Activated CD4-positive, alpha-beta T cell treated with anti-CD3 and anti-CD28 coated beads, Interleukin-2, amount 10 ng/mL, durations not matched to agents 24 days and 14 days (primary cell): ENCODE measurements around the gene CALU. TPM values are rescaled to one million over a fixed set of nuclear protein-coding genes. Genes with fewer than 3 reads are reported as not detected.
A peak's percentile ranks its signal among the peaks of the same experiment; 100 is the strongest.

ENCODE experiments used
- DNase-seq: peaks from one replicate; pipeline ENCODE4 v3.0.0; 2022
- H3K27ac Mint-ChIP-seq: one replicate; pipeline ENCODE4 v1.8.0; 2022; ENCODE audit warnings: mild to moderate bottlenecking, mixed read lengths
- H3K27me3 Mint-ChIP-seq: one replicate; pipeline ENCODE4 v1.8.0; 2022; ENCODE audit warnings: mixed read lengths
- H3K36me3 Mint-ChIP-seq: one replicate; pipeline ENCODE4 v1.8.0; 2022; ENCODE audit warnings: low read depth, mild to moderate bottlenecking, mixed read lengths
- H3K4me1 Mint-ChIP-seq: one replicate; pipeline ENCODE4 v1.8.0; 2021; ENCODE audit warnings: mixed read lengths
- H3K4me3 Mint-ChIP-seq: one replicate; pipeline ENCODE4 v1.8.0; 2022; ENCODE audit warnings: mild to moderate bottlenecking, moderate library complexity, mixed read lengths
- H3K9me3 Mint-ChIP-seq: one replicate; pipeline ENCODE4 v1.8.0; 2021; ENCODE audit warnings: mixed read lengths
- intact Hi-C: fragments of 100-400 bp; cut with micrococcal nuclease; formaldehyde crosslinking; loops from one replicate; pipeline ENCODE4 v1.15.1; 2023
- total RNA-seq: library from RNA; stranded (reverse); gene quantifications from 2 replicates; pipeline ENCODE4 v1.2.3, GENCODE V29; 2022

Gene CALU
- total RNA-seq, 1 donor from 2014 or later = 56.2 TPM

- Mint-ChIP-seq H3K4me1 (peaks cover 23% of the 10 kb centered on the region), H3K4me3 (no peak overlapping the region), H3K9me3 (no peaks in the 10 kb centered on the region), H3K27ac (no peak overlapping the region), H3K27me3 (no peaks in the 10 kb centered on the region), H3K36me3 (peaks cover 32% of the 10 kb centered on the region)
- DNase-seq = no peak
- intact Hi-C loops = no loop called here
Observed at GRCh38 chr7:128745706-128746105, 6.5 kb downstream of the CALU start.

GRCh38 chr7:128747327-128748079, 8.3 kb downstream of the CALU start:
- intact Hi-C loops = no loop called here
- H3K4me3 Mint-ChIP-seq = no peak overlapping the region

GRCh38 chr7:128752251-128752650, 13.1 kb downstream of the CALU start:
- H3K27ac Mint-ChIP-seq = no peak overlapping the region
- peaks cover 8% of the 10 kb centered on the region for H3K4me1 Mint-ChIP-seq
- H3K9me3 Mint-ChIP-seq = no peaks in the 10 kb centered on the region
- H3K4me3 Mint-ChIP-seq = no peak overlapping the region
- DNase-seq = no peak
- H3K27me3 Mint-ChIP-seq = no peaks in the 10 kb centered on the region
- intact Hi-C loops = no loop called here
- H3K36me3 Mint-ChIP-seq = peaks cover 53% of the 10 kb centered on the region

More at GRCh38 chr7:128747327-128748079, 8.3 kb downstream of the CALU start:
- H3K27ac Mint-ChIP-seq = no peak overlapping the region
- no peaks in the 10 kb centered on the region for H3K27me3 Mint-ChIP-seq
- DNase-seq = no peak
- H3K4me1 Mint-ChIP-seq = peaks cover 11% of the 10 kb centered on the region
- H3K36me3 Mint-ChIP-seq = peaks cover 34% of the 10 kb centered on the region
- H3K9me3 Mint-ChIP-seq = no peaks in the 10 kb centered on the region

DNA sequence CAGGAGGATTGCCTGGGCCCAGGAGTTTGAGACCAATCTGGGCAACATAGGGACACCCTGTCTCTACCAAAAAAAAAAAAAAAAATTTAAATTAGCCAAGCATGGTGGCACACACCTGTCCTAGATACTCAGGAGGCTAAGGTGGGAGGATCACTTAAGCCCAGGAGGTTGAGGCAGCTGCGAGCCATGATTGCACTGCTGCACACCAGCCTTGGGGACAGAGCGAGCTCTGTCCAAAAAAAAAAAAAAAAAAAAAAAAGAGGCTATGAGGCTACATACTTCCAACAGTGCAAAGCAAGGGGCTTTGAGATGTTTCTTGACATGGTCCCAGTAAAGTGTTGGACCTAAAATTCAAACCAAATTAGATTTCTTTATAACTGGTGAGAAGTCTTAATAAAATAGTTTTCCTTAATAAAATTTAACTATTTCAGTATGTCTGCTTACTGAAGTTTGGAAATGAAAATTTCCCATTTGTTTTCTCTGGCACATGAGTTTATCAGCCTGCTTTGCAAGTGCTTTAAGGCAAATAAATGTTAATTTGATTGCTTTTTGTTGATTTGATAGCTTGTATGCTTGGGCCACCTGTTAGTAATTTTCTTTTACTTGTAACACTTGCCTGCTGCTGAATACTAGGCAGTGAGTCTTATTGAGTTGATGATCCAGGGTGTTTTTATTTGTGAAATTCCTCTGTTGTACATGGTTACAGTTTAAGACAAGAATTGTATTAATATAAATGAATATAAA, 16.1 kb downstream of the CALU start:
- intact Hi-C loops = no loop called here
- peaks cover 9% of the 10 kb centered on the region for H3K4me1 Mint-ChIP-seq
- H3K9me3 Mint-ChIP-seq = no peaks in the 10 kb centered on the region
- H3K4me3 Mint-ChIP-seq = no peak overlapping the region
- H3K27ac Mint-ChIP-seq = no peak overlapping the region
- no peak for DNase-seq
- peaks cover 50% of the 10 kb centered on the region for H3K36me3 Mint-ChIP-seq
- H3K27me3 Mint-ChIP-seq = no peaks in the 10 kb centered on the region

DNA sequence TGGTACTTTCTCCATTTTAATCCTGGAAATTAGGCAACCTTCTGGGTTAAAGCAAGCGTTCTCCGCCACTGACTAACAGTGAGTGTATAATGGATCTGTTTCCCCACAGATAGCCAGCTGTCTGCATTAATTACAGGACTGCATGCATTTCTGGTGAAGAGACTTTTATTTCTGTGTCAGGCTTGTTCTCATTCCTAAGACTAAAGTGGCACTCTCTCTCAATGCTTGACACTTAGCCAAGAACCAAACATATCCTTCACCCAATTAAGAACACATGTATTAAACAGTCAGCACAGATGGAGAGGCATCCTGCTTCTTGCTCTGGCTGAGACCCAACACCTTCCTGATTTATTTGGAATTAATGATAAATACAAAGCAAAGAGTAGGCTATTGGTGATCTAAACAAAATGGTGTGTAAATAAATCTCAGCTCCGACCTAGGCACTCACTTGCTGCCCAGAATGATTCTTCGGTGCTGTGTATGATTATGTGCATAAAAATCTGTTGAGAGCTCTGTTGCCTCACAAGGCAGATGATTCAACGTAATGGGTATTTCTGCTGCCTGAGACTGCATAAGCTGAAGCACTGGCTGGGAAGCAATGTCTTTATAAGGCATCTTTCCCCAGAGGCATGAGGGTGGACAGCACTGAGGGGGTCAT, 16.8 kb downstream of the CALU start:
- Mint-ChIP-seq H3K27ac (no peak overlapping the region), H3K4me1 (peaks cover 9% of the 10 kb centered on the region), H3K9me3 (no peaks in the 10 kb centered on the region), H3K4me3 (no peak overlapping the region), H3K27me3 (no peaks in the 10 kb centered on the region), H3K36me3 (peaks cover 49% of the 10 kb centered on the region)
- intact Hi-C loops = no loop called here
- DNase-seq = no peak

DNA sequence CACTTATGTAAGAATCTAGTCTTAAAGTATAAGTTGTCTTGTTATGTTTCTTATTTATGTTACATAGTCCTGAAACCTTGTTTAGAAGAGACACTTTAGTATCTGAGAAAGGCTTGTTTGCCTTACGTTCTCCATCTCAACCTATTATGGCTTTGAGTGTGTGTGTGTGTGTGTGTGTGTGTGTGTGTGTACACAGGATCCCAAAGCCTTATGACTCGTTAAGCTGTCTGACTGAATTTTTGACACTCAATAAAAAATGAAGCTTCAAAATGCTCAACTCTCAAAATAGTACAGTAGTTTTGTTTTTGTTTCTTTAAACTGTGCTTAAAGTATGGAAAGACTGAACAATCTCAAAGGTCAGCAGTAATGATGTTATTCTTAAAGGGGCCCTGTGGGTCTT, 18.0 kb downstream of the CALU start:
- no peak overlapping the region for H3K4me3 Mint-ChIP-seq
- H3K36me3 Mint-ChIP-seq = peaks cover 52% of the 10 kb centered on the region
- no peak overlapping the region for H3K27ac Mint-ChIP-seq
- H3K4me1 Mint-ChIP-seq = peaks cover 9% of the 10 kb centered on the region
- intact Hi-C loops = no loop called here
- H3K9me3 Mint-ChIP-seq = no peaks in the 10 kb centered on the region
- H3K27me3 Mint-ChIP-seq = no peaks in the 10 kb centered on the region
- no peak for DNase-seq

DNA sequence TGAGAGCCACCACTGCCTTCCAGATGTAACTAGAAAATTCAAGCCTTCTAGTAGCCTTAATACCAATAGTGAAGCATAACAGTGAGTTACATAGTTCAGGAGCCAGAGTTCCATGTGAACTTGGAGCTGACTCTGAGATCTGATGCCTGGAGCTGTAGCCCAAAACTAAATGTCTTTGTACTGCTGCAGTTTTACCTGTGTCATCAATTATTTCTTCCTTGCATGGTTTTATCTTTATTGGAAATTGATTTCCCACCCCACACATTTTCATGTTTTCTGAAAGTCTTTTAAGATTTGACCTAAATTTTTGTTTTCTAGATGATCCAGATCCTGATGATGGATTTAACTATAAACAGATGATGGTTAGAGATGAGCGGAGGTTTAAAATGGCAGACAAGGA, 19.4 kb downstream of the CALU start:
- H3K9me3 Mint-ChIP-seq = no peaks in the 10 kb centered on the region
- no peak overlapping the region for H3K4me3 Mint-ChIP-seq
- H3K36me3 Mint-ChIP-seq = peaks cover 49% of the 10 kb centered on the region
- H3K27me3 Mint-ChIP-seq = no peaks in the 10 kb centered on the region
- no peak for DNase-seq
- H3K27ac Mint-ChIP-seq = no peak overlapping the region
- peaks cover 8% of the 10 kb centered on the region for H3K4me1 Mint-ChIP-seq
- intact Hi-C loops = no loop called here

DNA sequence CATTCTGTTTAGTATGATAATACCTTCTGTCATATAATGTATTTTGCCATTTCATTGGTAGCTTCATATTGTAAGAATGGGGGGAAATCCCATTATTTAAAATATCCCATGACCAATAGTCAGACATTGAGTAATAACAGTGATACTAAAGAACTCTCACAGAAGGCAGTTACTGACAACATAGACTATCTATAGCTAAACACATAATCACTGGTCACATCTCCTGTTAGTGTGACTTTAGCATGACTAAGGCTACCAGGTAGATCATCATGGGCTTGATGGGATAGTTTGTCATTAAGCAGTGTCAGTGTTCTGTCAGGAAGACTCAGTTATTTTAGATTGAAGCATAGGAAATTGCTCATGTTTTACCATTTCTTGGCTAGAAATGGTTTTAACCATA, 20.1 kb downstream of the CALU start:
- intact Hi-C loops = no loop called here
- Mint-ChIP-seq H3K9me3 (no peaks in the 10 kb centered on the region), H3K4me1 (peaks cover 8% of the 10 kb centered on the region), H3K27ac (no peak overlapping the region), H3K36me3 (peaks cover 47% of the 10 kb centered on the region), H3K27me3 (no peaks in the 10 kb centered on the region), H3K4me3 (no peak overlapping the region)
- no peak for DNase-seq

GRCh38 chr7:128763541-128763940, 24.4 kb downstream of the CALU start:
- Mint-ChIP-seq H3K4me1 (no peaks in the 10 kb centered on the region), H3K9me3 (no peaks in the 10 kb centered on the region), H3K27me3 (no peaks in the 10 kb centered on the region), H3K27ac (no peak overlapping the region), H3K4me3 (no peak overlapping the region), H3K36me3 (peaks cover 44% of the 10 kb centered on the region)
- intact Hi-C loops = no loop called here
- no peak for DNase-seq

DNA sequence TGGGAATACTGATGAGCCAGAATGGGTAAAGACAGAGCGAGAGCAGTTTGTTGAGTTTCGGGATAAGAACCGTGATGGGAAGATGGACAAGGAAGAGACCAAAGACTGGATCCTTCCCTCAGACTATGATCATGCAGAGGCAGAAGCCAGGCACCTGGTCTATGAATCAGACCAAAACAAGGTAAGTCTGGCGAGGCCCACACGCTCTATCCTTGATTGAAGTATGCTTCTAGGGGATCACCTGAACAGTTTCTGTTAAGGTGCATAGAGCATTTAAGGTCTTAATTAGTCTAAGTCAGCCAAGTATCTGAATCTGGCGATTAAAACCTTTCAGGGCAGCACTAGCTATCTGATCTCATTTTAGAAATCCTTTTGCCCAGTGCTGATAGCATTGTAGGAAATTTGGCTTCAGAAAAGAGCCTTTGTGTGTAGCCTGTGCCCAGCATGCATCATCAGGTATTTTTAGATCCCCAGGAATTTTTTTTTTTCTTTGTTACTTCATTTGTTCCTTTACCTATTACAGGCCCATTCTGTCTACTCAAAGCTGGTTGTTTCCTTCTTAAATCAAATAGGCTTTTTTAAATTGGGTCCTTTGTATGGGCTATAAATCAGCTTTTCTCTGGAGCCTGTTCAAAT, 28.4 kb downstream of the CALU start:
- Mint-ChIP-seq H3K4me1 (no peaks in the 10 kb centered on the region), H3K9me3 (no peaks in the 10 kb centered on the region), H3K4me3 (no peak overlapping the region), H3K27ac (no peak overlapping the region), H3K27me3 (no peaks in the 10 kb centered on the region), H3K36me3 (peaks cover 49% of the 10 kb centered on the region)
- intact Hi-C loops = no loop called here
- no peak for DNase-seq

- Mint-ChIP-seq H3K27ac (no peak overlapping the region), H3K9me3 (no peaks in the 10 kb centered on the region), H3K4me1 (no peaks in the 10 kb centered on the region), H3K4me3 (no peak overlapping the region), H3K27me3 (no peaks in the 10 kb centered on the region), H3K36me3 (peaks cover 61% of the 10 kb centered on the region)
- DNase-seq = no peak
- intact Hi-C loops = no loop called here
Observed at GRCh38 chr7:128770233-128770632, 31.1 kb downstream of the CALU start.

- Mint-ChIP-seq H3K9me3 (peaks cover 17% of the 10 kb centered on the region), H3K4me3 (no peak overlapping the region), H3K4me1 (peaks cover 9% of the 10 kb centered on the region), H3K27me3 (no peaks in the 10 kb centered on the region), H3K36me3 (peaks cover 46% of the 10 kb centered on the region), H3K27ac (peak overlapping the region; percentile 60)
- intact Hi-C loops = no loop called here
- no peak for DNase-seq
Observed at GRCh38 chr7:128773604-128774003, 34.4 kb downstream of the CALU start.

GRCh38 chr7:128774029-128774689, 35.0 kb downstream of the CALU start:
- peaks cover 17% of the 10 kb centered on the region for H3K9me3 Mint-ChIP-seq
- no peak overlapping the region for H3K27ac Mint-ChIP-seq
- no peak overlapping the region for H3K4me3 Mint-ChIP-seq
- intact Hi-C loops = no loop called here
- H3K36me3 Mint-ChIP-seq = peaks cover 42% of the 10 kb centered on the region
- peaks cover 9% of the 10 kb centered on the region for H3K4me1 Mint-ChIP-seq
- H3K27me3 Mint-ChIP-seq = no peaks in the 10 kb centered on the region
- DNase-seq = no peak
